ENCODE results near the gene LRRC42. TPM values are rescaled to one million over a fixed set of nuclear protein-coding genes. Genes with fewer than 3 reads are reported as not detected.

LRRC42 gene
- total RNA-seq, 1 donor from 2014 or later: 63.5 TPM

GRCh38 chr1:53942127-53942957 is 3.8 kb upstream of the LRRC42 start:
- H3K36me3 Mint-ChIP-seq (ENCODE audit: insufficient read depth): peaks cover 6% of the 10 kb centered on the region
- H3K9me3 Mint-ChIP-seq (ENCODE audit: low read depth): no peaks in the 10 kb centered on the region
- DNase-seq (ENCODE audit: low spot score, unreplicated experiment): no peak
- no peaks in the 10 kb centered on the region for H3K27me3 Mint-ChIP-seq
- TF ChIP-seq, protein P1, sequence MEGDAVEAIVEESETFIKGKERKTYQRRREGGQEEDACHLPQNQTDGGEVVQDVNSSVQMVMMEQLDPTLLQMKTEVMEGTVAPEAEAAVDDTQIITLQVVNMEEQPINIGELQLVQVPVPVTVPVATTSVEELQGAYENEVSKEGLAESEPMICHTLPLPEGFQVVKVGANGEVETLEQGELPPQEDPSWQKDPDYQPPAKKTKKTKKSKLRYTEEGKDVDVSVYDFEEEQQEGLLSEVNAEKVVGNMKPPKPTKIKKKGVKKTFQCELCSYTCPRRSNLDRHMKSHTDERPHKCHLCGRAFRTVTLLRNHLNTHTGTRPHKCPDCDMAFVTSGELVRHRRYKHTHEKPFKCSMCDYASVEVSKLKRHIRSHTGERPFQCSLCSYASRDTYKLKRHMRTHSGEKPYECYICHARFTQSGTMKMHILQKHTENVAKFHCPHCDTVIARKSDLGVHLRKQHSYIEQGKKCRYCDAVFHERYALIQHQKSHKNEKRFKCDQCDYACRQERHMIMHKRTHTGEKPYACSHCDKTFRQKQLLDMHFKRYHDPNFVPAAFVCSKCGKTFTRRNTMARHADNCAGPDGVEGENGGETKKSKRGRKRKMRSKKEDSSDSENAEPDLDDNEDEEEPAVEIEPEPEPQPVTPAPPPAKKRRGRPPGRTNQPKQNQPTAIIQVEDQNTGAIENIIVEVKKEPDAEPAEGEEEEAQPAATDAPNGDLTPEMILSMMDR (IDR thresholded peaks at IDR 0.05; ENCODE audit: unreplicated experiment): no peak
- peaks cover 14% of the 10 kb centered on the region for H3K4me1 Mint-ChIP-seq (ENCODE audit: low read depth)
- no peak overlapping the region for H3K4me3 Mint-ChIP-seq (ENCODE audit: low read depth)
- H3K27ac Mint-ChIP-seq: no peak overlapping the region

- Mint-ChIP-seq H3K27me3 (no peaks in the 10 kb centered on the region), H3K4me3 (ENCODE audit: low read depth) (peak overlapping the region; percentile 11), H3K4me1 (ENCODE audit: low read depth) (peaks cover 20% of the 10 kb centered on the region), H3K36me3 (ENCODE audit: insufficient read depth) (peaks cover 3% of the 10 kb centered on the region), H3K27ac (no peak overlapping the region), H3K9me3 (ENCODE audit: low read depth) (no peaks in the 10 kb centered on the region)
- TF ChIP-seq, protein P1 (IDR thresholded peaks at IDR 0.05; ENCODE audit: unreplicated experiment): no peak
- no peak for DNase-seq (ENCODE audit: low spot score, unreplicated experiment)
Observed at GRCh38 chr1:53943090-53943489, 3.1 kb upstream of the LRRC42 start.

GRCh38 chr1:53943490-53944043 is 2.6 kb upstream of the LRRC42 start:
- peaks cover 2% of the 10 kb centered on the region for H3K36me3 Mint-ChIP-seq (ENCODE audit: insufficient read depth)
- H3K9me3 Mint-ChIP-seq (ENCODE audit: low read depth): no peaks in the 10 kb centered on the region
- no peak overlapping the region for H3K27ac Mint-ChIP-seq
- TF ChIP-seq, protein P1 (IDR thresholded peaks at IDR 0.05; ENCODE audit: unreplicated experiment): no peak
- H3K4me3 Mint-ChIP-seq (ENCODE audit: low read depth): peak overlapping the region; percentile 22
- peaks cover 21% of the 10 kb centered on the region for H3K4me1 Mint-ChIP-seq (ENCODE audit: low read depth)
- H3K27me3 Mint-ChIP-seq: no peaks in the 10 kb centered on the region
- no peak for DNase-seq (ENCODE audit: low spot score, unreplicated experiment)

DNA sequence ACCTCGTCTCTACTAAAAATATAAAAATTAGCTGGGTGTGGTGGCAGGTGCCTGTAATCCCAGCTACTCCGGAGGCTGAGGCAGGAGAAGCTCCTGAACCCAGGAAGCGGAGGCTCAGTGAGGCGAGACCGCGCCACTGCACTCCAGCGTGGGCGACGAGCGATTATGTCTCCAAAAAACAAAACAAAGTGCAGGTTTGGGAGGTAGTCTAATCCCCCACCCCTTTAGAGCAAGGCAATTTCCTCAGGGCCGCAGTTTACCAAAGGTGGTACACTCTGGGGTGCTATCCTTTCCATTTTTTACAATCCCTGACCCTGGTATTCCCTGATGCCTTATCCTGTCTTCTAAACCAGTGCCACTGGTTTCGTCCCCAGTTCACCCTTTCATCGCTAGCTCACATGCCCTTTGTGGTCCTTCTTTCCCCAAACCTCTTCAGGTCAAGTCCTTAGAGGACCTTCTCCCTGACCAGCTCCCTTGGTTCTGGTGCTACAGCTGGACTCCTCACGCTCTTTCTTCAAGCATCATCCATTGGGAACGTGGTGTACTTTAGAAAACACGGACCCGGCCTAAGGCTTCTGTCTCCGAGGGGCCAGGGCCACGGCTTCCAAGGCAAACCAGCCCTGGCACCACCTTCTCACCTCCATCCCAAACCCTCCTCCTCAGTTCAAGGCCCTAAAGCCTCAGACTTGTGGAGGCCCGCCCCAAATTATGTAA is 1.5 kb upstream of the LRRC42 start:
- DNase-seq (ENCODE audit: low spot score, unreplicated experiment): no peak
- H3K4me1 Mint-ChIP-seq (ENCODE audit: low read depth): peaks cover 30% of the 10 kb centered on the region
- H3K27me3 Mint-ChIP-seq: no peaks in the 10 kb centered on the region
- peak overlapping the region; percentile 95 for H3K27ac Mint-ChIP-seq
- no peaks in the 10 kb centered on the region for H3K9me3 Mint-ChIP-seq (ENCODE audit: low read depth)
- TF ChIP-seq, protein P1 (IDR thresholded peaks at IDR 0.05; ENCODE audit: unreplicated experiment): no peak
- H3K4me3 Mint-ChIP-seq (ENCODE audit: low read depth): peak overlapping the region; percentile 94
- no peaks in the 10 kb centered on the region for H3K36me3 Mint-ChIP-seq (ENCODE audit: insufficient read depth)

DNA sequence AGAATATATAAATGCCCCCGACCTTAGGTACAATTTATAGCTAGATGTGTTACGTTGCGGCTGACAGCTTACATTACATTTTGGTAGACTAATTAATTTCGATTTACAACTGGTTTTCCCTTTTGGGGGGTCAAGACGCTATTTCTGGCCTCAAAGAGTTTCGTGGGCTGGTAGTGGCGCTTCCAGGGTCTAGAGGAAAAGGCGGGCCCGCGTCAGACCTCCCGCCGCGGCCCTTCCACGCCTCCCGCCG is 1.0 kb upstream of the LRRC42 start:
- no peak for DNase-seq (ENCODE audit: low spot score, unreplicated experiment)
- Mint-ChIP-seq H3K36me3 (ENCODE audit: insufficient read depth) (no peaks in the 10 kb centered on the region), H3K4me3 (ENCODE audit: low read depth) (peak overlapping the region; percentile 94), H3K27me3 (no peaks in the 10 kb centered on the region), H3K4me1 (ENCODE audit: low read depth) (peaks cover 34% of the 10 kb centered on the region), H3K27ac (peak overlapping the region; percentile 95), H3K9me3 (ENCODE audit: low read depth) (no peaks in the 10 kb centered on the region)
- TF ChIP-seq, protein P1 (IDR thresholded peaks at IDR 0.05; ENCODE audit: unreplicated experiment): no peak
